Activated naive CD4-positive, alpha-beta T cell treated with anti-CD3 and anti-CD28 coated beads, Interleukin-2, amount 50 U/mL, for 72 hours (primary cell): ENCODE measurements around the gene HPS1. TPM values are rescaled to one million over a fixed set of nuclear protein-coding genes. Genes with fewer than 3 reads are reported as not detected.
"Not testable (repeated sequence)": the region's sequence is repeated elsewhere in the genome, so short reads cannot be mapped to it uniquely, and the experiment has no call there.

ENCODE experiments used
- ATAC-seq, 2 donors: fragments of 150-1000 bp; cut with Tn5 transposase; 2 replicates each; pipeline ENCODE4 v1.10.0; 2021; ENCODE audit warnings: mild to moderate bottlenecking in 2 of 2, moderate library complexity in 2 of 2
- DNase-seq, 2 donors: peaks; one replicate each; pipeline ENCODE4 v3.0.0; 2021 to 2022; ENCODE audit warnings: low spot score in 2 of 2
- H3K27ac Mint-ChIP-seq, 2 donors: one replicate each; pipeline ENCODE4 v1.8.0; 2022; ENCODE audit warnings: mild to moderate bottlenecking in 2 of 2, mixed read lengths in 2 of 2
- H3K36me3 Mint-ChIP-seq, 2 donors: one replicate each; pipeline ENCODE4 v1.8.0; 2022; ENCODE audit warnings: mixed read lengths in 2 of 2
- H3K9me3 Mint-ChIP-seq, 2 donors: one replicate each; pipeline ENCODE4 v1.8.0; 2022; ENCODE audit warnings: mixed read lengths in 2 of 2
- total RNA-seq, 2 donors: library from RNA; stranded (reverse); gene quantifications; one replicate each; pipeline ENCODE4 v1.2.3, GENCODE V29; 2022

HPS1 gene
- total RNA-seq, 2 donors from 2014 or later = 22.8 to 57.4 TPM

- DNase-seq (no peak), ATAC-seq (no peak)
- Mint-ChIP-seq H3K36me3 (no peaks in the 10 kb centered on the region), H3K9me3 (no peaks in the 10 kb centered on the region), H3K27ac (peak overlapping the region in 1 of 2 donors; percentile 24)
These were observed 51.8 kb downstream of the HPS1 start for GRCh38 chr10:98394851-98395440.

- ATAC-seq = peak in 1 of 2 donors; percentile 16
- H3K27ac Mint-ChIP-seq = peak overlapping the region; percentile 6 to 58
These were observed 55.1 kb downstream of the HPS1 start for GRCh38 chr10:98391578-98391991.

GRCh38 chr10:98391065-98391464 is 55.7 kb downstream of the HPS1 start:
- peak overlapping the region; percentile 6 to 58 for H3K27ac Mint-ChIP-seq
- no peaks in the 10 kb centered on the region for H3K36me3 Mint-ChIP-seq

More at GRCh38 chr10:98391578-98391991, 55.1 kb downstream of the HPS1 start:
- Mint-ChIP-seq H3K36me3 (no peaks in the 10 kb centered on the region), H3K9me3 (no peaks in the 10 kb centered on the region)
- no peak for DNase-seq

GRCh38 chr10:98390406-98390805 is 56.3 kb downstream of the HPS1 start:
- no peak for DNase-seq
- Mint-ChIP-seq H3K9me3 (no peaks in the 10 kb centered on the region), H3K27ac (no peak overlapping the region), H3K36me3 (no peaks in the 10 kb centered on the region)
- ATAC-seq = no peak

More at GRCh38 chr10:98391065-98391464, 55.7 kb downstream of the HPS1 start:
- ATAC-seq (peak; percentile 34 to 41), DNase-seq (no peak)
- no peaks in the 10 kb centered on the region for H3K9me3 Mint-ChIP-seq

GRCh38 chr10:98389398-98389797 is 57.3 kb downstream of the HPS1 start:
- no peak overlapping the region for H3K27ac Mint-ChIP-seq
- DNase-seq = no peak
- no peak for ATAC-seq
- no peaks in the 10 kb centered on the region for H3K36me3 Mint-ChIP-seq
- no peaks in the 10 kb centered on the region for H3K9me3 Mint-ChIP-seq

GRCh38 chr10:98388101-98388655 is 58.6 kb downstream of the HPS1 start:
- no peak for DNase-seq

GRCh38 chr10:98384531-98385133 is 62.1 kb downstream of the HPS1 start:
- no peaks in the 10 kb centered on the region for H3K9me3 Mint-ChIP-seq
- H3K36me3 Mint-ChIP-seq = no peaks in the 10 kb centered on the region

More at GRCh38 chr10:98388101-98388655, 58.6 kb downstream of the HPS1 start:
- ATAC-seq = no peak
- no peaks in the 10 kb centered on the region for H3K9me3 Mint-ChIP-seq
- H3K36me3 Mint-ChIP-seq = no peaks in the 10 kb centered on the region
- no peak overlapping the region for H3K27ac Mint-ChIP-seq

GRCh38 chr10:98383869-98384268 is 62.9 kb downstream of the HPS1 start:
- no peaks in the 10 kb centered on the region for H3K9me3 Mint-ChIP-seq
- no peaks in the 10 kb centered on the region for H3K36me3 Mint-ChIP-seq
- ATAC-seq (no peak), DNase-seq (no peak)
- no peak overlapping the region for H3K27ac Mint-ChIP-seq

More at GRCh38 chr10:98384531-98385133, 62.1 kb downstream of the HPS1 start:
- DNase-seq (no peak), ATAC-seq (no peak)
- H3K27ac Mint-ChIP-seq = no peak overlapping the region

GRCh38 chr10:98383134-98383667 is 63.5 kb downstream of the HPS1 start:
- H3K27ac Mint-ChIP-seq, H3K9me3 Mint-ChIP-seq, H3K36me3 Mint-ChIP-seq, ATAC-seq, DNase-seq: not testable (repeated sequence)

- H3K9me3 Mint-ChIP-seq = no peaks in the 10 kb centered on the region
- no peaks in the 10 kb centered on the region for H3K36me3 Mint-ChIP-seq
- DNase-seq (no peak), ATAC-seq (no peak)
- no peak overlapping the region for H3K27ac Mint-ChIP-seq
These were observed 64.0 kb downstream of the HPS1 start for GRCh38 chr10:98382691-98383101.

GRCh38 chr10:98380493-98381339 is 66.0 kb downstream of the HPS1 start:
- ATAC-seq (no peak), DNase-seq (no peak)
- no peaks in the 10 kb centered on the region for H3K36me3 Mint-ChIP-seq
- H3K27ac Mint-ChIP-seq = no peak overlapping the region
- no peaks in the 10 kb centered on the region for H3K9me3 Mint-ChIP-seq

GRCh38 chr10:98378722-98379121 is 68.0 kb downstream of the HPS1 start:
- DNase-seq (no peak), ATAC-seq (no peak)
- Mint-ChIP-seq H3K9me3 (no peaks in the 10 kb centered on the region), H3K27ac (no peak overlapping the region), H3K36me3 (no peaks in the 10 kb centered on the region)

- H3K36me3 Mint-ChIP-seq = no peaks in the 10 kb centered on the region
- H3K27ac Mint-ChIP-seq = no peak overlapping the region
- ATAC-seq (no peak), DNase-seq (no peak)
- H3K9me3 Mint-ChIP-seq = no peaks in the 10 kb centered on the region
These were observed 69.2 kb downstream of the HPS1 start for GRCh38 chr10:98377536-98377935.

- no peak for DNase-seq
- Mint-ChIP-seq H3K36me3 (no peaks in the 10 kb centered on the region), H3K27ac (no peak overlapping the region), H3K9me3 (no peaks in the 10 kb centered on the region)
- no peak for ATAC-seq
These were observed 69.7 kb downstream of the HPS1 start for GRCh38 chr10:98377001-98377400.

GRCh38 chr10:98376485-98376884 is 70.2 kb downstream of the HPS1 start:
- no peaks in the 10 kb centered on the region for H3K9me3 Mint-ChIP-seq
- ATAC-seq = no peak

GRCh38 chr10:98374217-98374985 is 72.3 kb downstream of the HPS1 start:
- Mint-ChIP-seq H3K36me3 (no peaks in the 10 kb centered on the region), H3K9me3 (no peaks in the 10 kb centered on the region), H3K27ac (no peak overlapping the region)
- DNase-seq (no peak), ATAC-seq (no peak)

More at GRCh38 chr10:98376485-98376884, 70.2 kb downstream of the HPS1 start:
- Mint-ChIP-seq H3K27ac (no peak overlapping the region), H3K36me3 (no peaks in the 10 kb centered on the region)
- DNase-seq = no peak
